Fibroblast of lung (primary cell): ENCODE data around the gene RARRES1. TPM values are rescaled to one million over a fixed set of nuclear protein-coding genes. Genes with fewer than 3 reads are reported as not detected.

Experiments used
- DNase-seq, 2 donors: peaks; one replicate each; pipeline versions ENCODE4 v3.0.0 to v3.0.0-alpha.2; 2010; ENCODE audit warnings: low read depth in 2 of 2
- H2AFZ ChIP-seq: 2 replicates; pipeline ENCODE4 v1.5.1; 2012; ENCODE audit warnings: low read length, control low read depth, inconsistent platforms
- H3K27ac ChIP-seq: 2 replicates; pipeline ENCODE4 v1.5.1; 2011; ENCODE audit warnings: low read length, control low read depth; ENCODE audit not compliant: insufficient read depth
- H3K27me3 ChIP-seq: 2 replicates; pipeline ENCODE4 v1.5.1; 2011; ENCODE audit warnings: mild to moderate bottlenecking, low read length; ENCODE audit not compliant: control insufficient read depth, insufficient read depth
- H3K36me3 ChIP-seq: 2 replicates; pipeline ENCODE4 v1.5.1; 2011; ENCODE audit warnings: low read length; ENCODE audit not compliant: control insufficient read depth, insufficient read depth
- H3K4me1 ChIP-seq: 2 replicates; pipeline ENCODE4 v1.5.1; 2011; ENCODE audit warnings: low read length; ENCODE audit not compliant: control insufficient read depth, insufficient read depth; ENCODE audit errors: extremely low read depth
- H3K4me2 ChIP-seq: 2 replicates; pipeline ENCODE4 v1.5.1; 2011; ENCODE audit warnings: low read length, control low read depth; ENCODE audit not compliant: insufficient read depth; ENCODE audit errors: extremely low read depth
- H3K4me3 ChIP-seq, 4 experiments: fragments of 200-600 bp in 1 of 4; sonication (generic) in 1 of 4; replicated peaks in 1 of 4; 2 replicates each; pipeline ENCODE4 v1.5.1; 2011 to 2016; ENCODE audit warnings: low read length in 4 of 4, low read depth in 3 of 4, mild to moderate bottlenecking in 3 of 4, control low read depth in 2 of 4, inconsistent platforms in 1 of 4, mixed read lengths in 1 of 4; ENCODE audit not compliant: insufficient read depth in 1 of 4; ENCODE audit errors: control extremely low read depth in 1 of 4
- H3K79me2 ChIP-seq: 2 replicates; pipeline ENCODE4 v1.5.1; 2012; ENCODE audit warnings: mild to moderate bottlenecking, low read length, inconsistent platforms; ENCODE audit not compliant: control insufficient read depth, insufficient read depth
- H3K9ac ChIP-seq: 2 replicates; pipeline ENCODE4 v1.5.1; 2011; ENCODE audit warnings: mild to moderate bottlenecking, low read length, control low read depth; ENCODE audit not compliant: insufficient read depth
- H3K9me3 ChIP-seq: 2 replicates; pipeline ENCODE4 v1.5.1; 2012; ENCODE audit warnings: low read depth, low read length; ENCODE audit not compliant: control insufficient read depth, insufficient read depth
- H4K20me1 ChIP-seq: 2 replicates; pipeline ENCODE4 v1.5.1; 2011; ENCODE audit warnings: low read length; ENCODE audit not compliant: control insufficient read depth, insufficient read depth; ENCODE audit errors: extremely low read depth
- EZH2 ChIP-seq: IDR thresholded peaks from 2 replicates; pipeline ENCODE4 v1.5.1; 2012; ENCODE audit warnings: low read length, control low read depth, mild to moderate bottlenecking; ENCODE audit errors: missing control alignments
- polyA plus RNA-seq, 2 donors: library from polyadenylated mRNA; depleted of rRNA in 1 of 2; stranded (reverse) in 1 of 2; unstranded in 1 of 2; fragments of >200 nt; gene quantifications; 2 replicates each; pipeline ENCODE4 v1.2.1, GENCODE V29; 2011 to 2012; ENCODE audit warnings: missing spikeins in 1 of 2
- total RNA-seq: library from RNA; depleted of rRNA; stranded (reverse); fragments of >200 nt; gene quantifications from 2 replicates; pipeline ENCODE4 v1.2.1, GENCODE V29; 2014
- TF ChIP-seq, protein P1 (sequence below), 2 donors: IDR thresholded peaks in 1 of 2; conservative IDR thresholded peaks in 1 of 2; 1 replicate in 1 of 2; 2 replicates in 1 of 2; pipeline ENCODE4 v1.5.1; 2011 to 2012; ENCODE audit warnings: low read length in 2 of 2, control low read depth in 1 of 2, inconsistent platforms in 1 of 2, low read depth in 1 of 2, mild to moderate bottlenecking in 1 of 2

Gene RARRES1
- total and polyA plus RNA-seq, 2 donors (not counting 1 experiment from before 2014, with no cell fraction given) = 27.7 to 93.3 TPM

DNA sequence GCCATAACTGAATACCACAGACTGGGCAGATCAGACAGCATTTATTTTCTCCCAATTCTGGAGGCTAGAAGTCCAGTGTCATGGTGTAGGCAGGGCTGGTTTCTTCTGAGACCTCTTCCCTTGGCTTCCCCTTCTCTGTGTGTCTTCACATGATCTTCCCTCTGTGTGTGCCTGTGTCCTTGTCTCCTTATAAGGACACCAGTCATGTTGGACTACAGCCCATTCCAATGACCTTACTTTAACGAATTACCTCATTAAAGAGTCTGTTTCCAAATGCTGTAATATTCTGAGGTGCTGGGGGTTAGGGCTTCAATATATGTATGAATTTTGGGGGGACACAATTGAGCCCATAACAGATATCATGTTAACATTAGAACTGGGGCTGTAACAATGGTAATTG lies 13.3 kb upstream of the RARRES1 start:
- peaks cover 11% of the 10 kb centered on the region for H3K4me1 ChIP-seq
- DNase-seq = no peak
- H3K4me2 ChIP-seq = no peak overlapping the region

DNA sequence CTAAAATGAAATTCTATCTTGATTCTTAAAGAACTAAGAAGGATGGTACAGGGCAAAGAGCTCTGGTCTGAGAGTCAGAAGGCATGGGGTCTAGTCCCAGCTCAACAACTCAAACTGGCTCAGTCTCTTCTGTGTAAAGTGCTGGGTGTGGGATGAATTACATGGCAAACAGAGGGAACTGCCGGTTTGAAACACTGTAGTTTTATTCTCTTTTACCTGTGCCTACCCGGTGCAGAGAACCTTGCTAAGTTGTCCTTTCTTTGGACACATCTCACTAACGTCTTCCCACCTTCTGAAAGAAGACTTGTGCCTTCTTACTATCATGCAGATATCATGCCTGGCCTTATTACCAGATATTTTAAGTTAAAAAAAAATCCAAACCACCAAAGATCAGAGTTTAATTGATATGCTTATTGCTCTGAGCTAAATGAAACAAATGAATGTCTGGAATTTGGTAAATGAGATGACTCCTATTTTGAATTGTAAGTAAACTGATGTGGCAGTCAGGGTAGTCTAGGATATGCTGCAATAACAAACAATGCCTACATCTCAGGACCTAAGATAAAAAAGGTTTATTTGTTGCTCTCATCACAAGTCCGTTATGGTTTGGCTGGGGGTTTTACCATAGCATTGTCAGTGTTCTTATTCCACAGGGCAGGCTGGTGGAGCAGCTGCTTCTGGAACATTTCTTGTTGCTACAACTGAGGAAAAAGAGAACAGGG lies 12.5 kb upstream of the RARRES1 start:
- Histone ChIP-seq H4K20me1 (no peaks in the 10 kb centered on the region), H3K9ac (no peak overlapping the region), H3K4me3 (no peak overlapping the region), H3K9me3 (no peaks in the 10 kb centered on the region), H3K4me1 (peaks cover 11% of the 10 kb centered on the region), H3K36me3 (peaks cover 2% of the 10 kb centered on the region), H3K27me3 (no peaks in the 10 kb centered on the region), H3K4me2 (no peak overlapping the region), H3K27ac (no peak overlapping the region), H3K79me2 (no peaks in the 10 kb centered on the region), H2AFZ (no peak overlapping the region)
- TF ChIP-seq EZH2 = no peak
- TF ChIP-seq, protein P1, sequence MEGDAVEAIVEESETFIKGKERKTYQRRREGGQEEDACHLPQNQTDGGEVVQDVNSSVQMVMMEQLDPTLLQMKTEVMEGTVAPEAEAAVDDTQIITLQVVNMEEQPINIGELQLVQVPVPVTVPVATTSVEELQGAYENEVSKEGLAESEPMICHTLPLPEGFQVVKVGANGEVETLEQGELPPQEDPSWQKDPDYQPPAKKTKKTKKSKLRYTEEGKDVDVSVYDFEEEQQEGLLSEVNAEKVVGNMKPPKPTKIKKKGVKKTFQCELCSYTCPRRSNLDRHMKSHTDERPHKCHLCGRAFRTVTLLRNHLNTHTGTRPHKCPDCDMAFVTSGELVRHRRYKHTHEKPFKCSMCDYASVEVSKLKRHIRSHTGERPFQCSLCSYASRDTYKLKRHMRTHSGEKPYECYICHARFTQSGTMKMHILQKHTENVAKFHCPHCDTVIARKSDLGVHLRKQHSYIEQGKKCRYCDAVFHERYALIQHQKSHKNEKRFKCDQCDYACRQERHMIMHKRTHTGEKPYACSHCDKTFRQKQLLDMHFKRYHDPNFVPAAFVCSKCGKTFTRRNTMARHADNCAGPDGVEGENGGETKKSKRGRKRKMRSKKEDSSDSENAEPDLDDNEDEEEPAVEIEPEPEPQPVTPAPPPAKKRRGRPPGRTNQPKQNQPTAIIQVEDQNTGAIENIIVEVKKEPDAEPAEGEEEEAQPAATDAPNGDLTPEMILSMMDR (conservative IDR thresholded peaks at IDR 0.05 in 1 of 2, IDR thresholded peaks at IDR 0.05 in 1 of 2; ENCODE audit: low read depth in 1 of 2, low read length in 2 of 2) = no peak
- DNase-seq = no peak

More for the DNA sequence above, 13.3 kb upstream of the RARRES1 start:
- Histone ChIP-seq H3K79me2 (no peaks in the 10 kb centered on the region), H3K4me3 (no peak overlapping the region), H4K20me1 (no peaks in the 10 kb centered on the region), H3K9ac (no peak overlapping the region), H3K27ac (no peak overlapping the region), H2AFZ (no peak overlapping the region), H3K36me3 (peaks cover 2% of the 10 kb centered on the region), H3K9me3 (no peaks in the 10 kb centered on the region), H3K27me3 (no peaks in the 10 kb centered on the region)
- TF ChIP-seq EZH2 = no peak
- TF ChIP-seq, protein P1 (conservative IDR thresholded peaks at IDR 0.05 in 1 of 2, IDR thresholded peaks at IDR 0.05 in 1 of 2; ENCODE audit: low read depth in 1 of 2, low read length in 2 of 2) = no peak

DNA sequence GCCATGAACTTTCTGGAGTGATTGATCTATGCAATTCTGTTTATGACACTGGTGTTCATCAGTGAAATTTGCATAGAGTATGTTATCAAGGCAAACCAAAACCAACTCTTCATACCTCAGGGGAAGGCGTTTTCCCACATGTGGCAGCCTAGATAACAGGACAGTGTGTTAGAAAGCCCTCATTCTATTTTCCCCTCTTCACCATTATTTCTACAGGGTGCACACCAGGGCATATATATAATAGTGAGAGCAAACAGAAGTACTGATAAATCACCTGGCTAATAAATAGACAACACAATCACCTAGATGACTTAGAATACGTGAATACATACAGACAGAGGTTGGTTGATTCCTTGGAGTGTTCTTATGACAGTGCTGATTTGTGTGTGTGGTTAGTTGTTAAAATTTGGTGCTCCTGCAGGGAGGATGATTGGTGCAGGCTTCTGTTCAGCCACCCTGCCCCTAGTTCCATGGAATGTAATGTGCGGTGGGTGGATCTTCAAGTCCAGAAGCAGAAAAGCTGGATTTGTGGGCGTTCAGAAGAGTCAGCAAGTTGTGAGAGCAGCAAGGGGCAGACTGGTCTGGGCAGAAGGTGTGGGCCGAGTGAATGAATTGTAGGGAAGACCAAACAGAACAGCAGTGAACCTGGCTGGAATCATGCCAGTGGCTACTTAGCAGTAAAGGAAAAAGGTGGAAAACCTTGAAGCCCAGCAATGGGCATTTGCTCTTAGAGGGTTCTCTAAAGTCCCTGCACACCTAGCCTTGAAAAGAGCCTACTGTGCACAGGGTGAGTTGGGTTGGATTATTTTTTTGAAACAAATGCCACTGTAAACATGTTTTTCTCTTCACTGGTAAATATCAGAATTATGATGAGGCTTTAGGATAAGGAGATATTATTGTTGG lies 11.7 kb upstream of the RARRES1 start:
- no peaks in the 10 kb centered on the region for H3K27me3 ChIP-seq
- no peak overlapping the region for H3K4me2 ChIP-seq
- H4K20me1 ChIP-seq = no peaks in the 10 kb centered on the region
- peaks cover 11% of the 10 kb centered on the region for H3K4me1 ChIP-seq
- no peaks in the 10 kb centered on the region for H3K9me3 ChIP-seq
- H3K79me2 ChIP-seq = no peaks in the 10 kb centered on the region
- no peak for TF ChIP-seq EZH2
- TF ChIP-seq, protein P1 (conservative IDR thresholded peaks at IDR 0.05 in 1 of 2, IDR thresholded peaks at IDR 0.05 in 1 of 2; ENCODE audit: low read depth in 1 of 2, low read length in 2 of 2) = no peak
- no peak overlapping the region for H3K9ac ChIP-seq
- H2AFZ ChIP-seq = no peak overlapping the region
- no peak overlapping the region for H3K27ac ChIP-seq
- H3K36me3 ChIP-seq = no peaks in the 10 kb centered on the region
- no peak overlapping the region for H3K4me3 ChIP-seq
- DNase-seq = no peak
